Measurements from ENCODE around the gene MALAT1. TPM values are rescaled to one million over a fixed set of nuclear protein-coding genes. Genes with fewer than 3 reads are reported as not detected.
A peak's percentile ranks its signal among the peaks of the same experiment; 100 is the strongest.

Gene MALAT1
- total and polyA plus RNA-seq, 10 of the 15 experiments (the other 5 are each of a cell fraction or from before 2014, with no cell fraction given): 448 to 8,160 (median 2,019) TPM

DNA sequence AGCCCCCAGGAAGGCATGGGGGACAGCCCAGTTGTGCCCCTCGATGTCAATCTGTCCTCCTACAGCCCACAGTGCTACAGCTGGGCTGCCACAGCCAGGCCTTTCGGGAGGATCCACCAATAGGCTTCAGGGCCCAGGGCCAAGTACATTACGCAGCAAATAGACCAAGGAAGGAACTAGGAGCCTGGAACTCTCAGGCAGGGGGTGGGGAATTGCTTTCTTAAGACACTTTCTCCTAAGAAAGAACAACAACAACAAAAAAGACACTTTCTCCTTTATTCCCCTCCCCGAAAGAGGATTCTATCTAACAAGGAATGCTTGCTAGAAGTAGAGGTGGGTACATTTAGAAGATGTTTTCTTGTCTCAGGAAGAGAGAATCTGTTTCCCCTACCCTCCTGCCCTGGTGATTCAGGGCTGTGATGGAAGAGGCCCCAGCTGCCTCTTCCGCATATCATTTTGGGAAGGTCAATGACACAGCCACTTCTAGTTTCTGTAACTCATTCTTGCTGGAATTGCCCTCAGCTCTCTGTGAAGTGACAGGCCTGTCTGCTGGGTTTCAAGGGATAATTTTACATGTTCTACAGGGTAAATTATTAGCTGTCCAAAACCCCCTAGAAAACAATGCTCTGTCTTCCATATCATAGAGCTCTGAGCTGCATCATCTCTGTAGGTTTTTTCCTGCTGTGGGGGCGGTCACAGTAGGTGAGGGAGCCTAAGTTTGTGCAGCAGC lies 6.0 kb upstream of the MALAT1 start (continued):
- TF ChIP-seq, protein P1, sequence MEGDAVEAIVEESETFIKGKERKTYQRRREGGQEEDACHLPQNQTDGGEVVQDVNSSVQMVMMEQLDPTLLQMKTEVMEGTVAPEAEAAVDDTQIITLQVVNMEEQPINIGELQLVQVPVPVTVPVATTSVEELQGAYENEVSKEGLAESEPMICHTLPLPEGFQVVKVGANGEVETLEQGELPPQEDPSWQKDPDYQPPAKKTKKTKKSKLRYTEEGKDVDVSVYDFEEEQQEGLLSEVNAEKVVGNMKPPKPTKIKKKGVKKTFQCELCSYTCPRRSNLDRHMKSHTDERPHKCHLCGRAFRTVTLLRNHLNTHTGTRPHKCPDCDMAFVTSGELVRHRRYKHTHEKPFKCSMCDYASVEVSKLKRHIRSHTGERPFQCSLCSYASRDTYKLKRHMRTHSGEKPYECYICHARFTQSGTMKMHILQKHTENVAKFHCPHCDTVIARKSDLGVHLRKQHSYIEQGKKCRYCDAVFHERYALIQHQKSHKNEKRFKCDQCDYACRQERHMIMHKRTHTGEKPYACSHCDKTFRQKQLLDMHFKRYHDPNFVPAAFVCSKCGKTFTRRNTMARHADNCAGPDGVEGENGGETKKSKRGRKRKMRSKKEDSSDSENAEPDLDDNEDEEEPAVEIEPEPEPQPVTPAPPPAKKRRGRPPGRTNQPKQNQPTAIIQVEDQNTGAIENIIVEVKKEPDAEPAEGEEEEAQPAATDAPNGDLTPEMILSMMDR (IDR thresholded peaks at IDR 0.05 in 2 of 3, conservative IDR thresholded peaks at IDR 0.05 in 1 of 3; ENCODE audit: control insufficient read depth in 2 of 3, extremely low read depth in 1 of 3, insufficient read depth in 1 of 3, low read depth in 3 of 3, low read length in 3 of 3): no peak
- TF ChIP-seq, protein P2, sequence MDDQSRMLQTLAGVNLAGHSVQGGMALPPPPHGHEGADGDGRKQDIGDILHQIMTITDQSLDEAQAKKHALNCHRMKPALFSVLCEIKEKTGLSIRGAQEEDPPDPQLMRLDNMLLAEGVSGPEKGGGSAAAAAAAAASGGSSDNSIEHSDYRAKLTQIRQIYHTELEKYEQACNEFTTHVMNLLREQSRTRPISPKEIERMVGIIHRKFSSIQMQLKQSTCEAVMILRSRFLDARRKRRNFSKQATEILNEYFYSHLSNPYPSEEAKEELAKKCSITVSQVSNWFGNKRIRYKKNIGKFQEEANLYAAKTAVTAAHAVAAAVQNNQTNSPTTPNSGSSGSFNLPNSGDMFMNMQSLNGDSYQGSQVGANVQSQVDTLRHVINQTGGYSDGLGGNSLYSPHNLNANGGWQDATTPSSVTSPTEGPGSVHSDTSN (IDR thresholded peaks at IDR 0.05; ENCODE audit: insufficient replicate concordance, low read depth, low read length): peak; percentile 5
- TF ChIP-seq TBL1XR1 (IDR thresholded peaks at IDR 0.05; ENCODE audit: low read depth, low read length): no peak; the same call in 1 of the 2 replicates
- TF ChIP-seq TCF7 (IDR thresholded peaks at IDR 0.05; ENCODE audit: borderline replicate concordance): no peak; the same call in 1 of the 2 replicates
- TF ChIP-seq EZH2 (IDR thresholded peaks at IDR 0.05; ENCODE audit: borderline replicate concordance, control insufficient read depth, low read depth, low read length): no peak
- no peak for TF ChIP-seq JUND (IDR thresholded peaks at IDR 0.05; ENCODE audit: low read depth, low read length)
- no peak for TF ChIP-seq ZNF274 (IDR thresholded peaks at IDR 0.05; ENCODE audit: insufficient read depth, insufficient read length)
- TF ChIP-seq CHD2 (IDR thresholded peaks at IDR 0.05; ENCODE audit: borderline replicate concordance, low read depth, low read length): no peak
- peak; percentile 78 for TF ChIP-seq YY1 (IDR thresholded peaks at IDR 0.05; ENCODE audit: low read depth, low read length)
- TF ChIP-seq, protein P3, sequence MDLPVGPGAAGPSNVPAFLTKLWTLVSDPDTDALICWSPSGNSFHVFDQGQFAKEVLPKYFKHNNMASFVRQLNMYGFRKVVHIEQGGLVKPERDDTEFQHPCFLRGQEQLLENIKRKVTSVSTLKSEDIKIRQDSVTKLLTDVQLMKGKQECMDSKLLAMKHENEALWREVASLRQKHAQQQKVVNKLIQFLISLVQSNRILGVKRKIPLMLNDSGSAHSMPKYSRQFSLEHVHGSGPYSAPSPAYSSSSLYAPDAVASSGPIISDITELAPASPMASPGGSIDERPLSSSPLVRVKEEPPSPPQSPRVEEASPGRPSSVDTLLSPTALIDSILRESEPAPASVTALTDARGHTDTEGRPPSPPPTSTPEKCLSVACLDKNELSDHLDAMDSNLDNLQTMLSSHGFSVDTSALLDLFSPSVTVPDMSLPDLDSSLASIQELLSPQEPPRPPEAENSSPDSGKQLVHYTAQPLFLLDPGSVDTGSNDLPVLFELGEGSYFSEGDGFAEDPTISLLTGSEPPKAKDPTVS (IDR thresholded peaks at IDR 0.05; ENCODE audit: low read depth, low read length): no peak
- TF ChIP-seq CBX5 (IDR thresholded peaks at IDR 0.05; ENCODE audit: low read depth): no peak
- TF ChIP-seq MYB (IDR thresholded peaks at IDR 0.05; ENCODE audit: borderline replicate concordance, low read depth, low read length): no peak
- TF ChIP-seq STAT1 (conservative IDR thresholded peaks at IDR 0.05): no peak
- no peak for TF ChIP-seq CHD4 (IDR thresholded peaks at IDR 0.05)
- TF ChIP-seq FOS (IDR thresholded peaks at IDR 0.05; ENCODE audit: borderline replicate concordance, extremely low read depth, insufficient read length): no peak
- TF ChIP-seq IRF4 (IDR thresholded peaks at IDR 0.05; ENCODE audit: low read depth, low read length): no peak; the same call in 1 of the 2 replicates
- TF ChIP-seq SREBF1 (IDR thresholded peaks at IDR 0.05; ENCODE audit: low read length): no peak
- peak; percentile 57; the same call in 2 of the 3 replicates for TF ChIP-seq POU2F2 (IDR thresholded peaks at IDR 0.05; ENCODE audit: borderline replicate concordance, low read depth, low read length)
- no peak for TF ChIP-seq STAT3 (IDR thresholded peaks at IDR 0.05; ENCODE audit: low read depth, low read length)
- TF ChIP-seq RAD51 (IDR thresholded peaks at IDR 0.05): no peak
- TF ChIP-seq EP300 (IDR thresholded peaks at IDR 0.05; ENCODE audit: borderline replicate concordance in 1 of 2, control insufficient read depth in 1 of 2, low read depth in 2 of 2, low read length in 2 of 2): peak; percentile 47 to 50; a peak in 1 of 4 replicates
- TF ChIP-seq RELA (IDR thresholded peaks at IDR 0.05; ENCODE audit: borderline replicate concordance, partially characterized antibody): peak; percentile 58
- no peak for TF ChIP-seq MEF2B (IDR thresholded peaks at IDR 0.05; ENCODE audit: partially characterized antibody, poor library complexity, severe bottlenecking)
- TF ChIP-seq ZNF622 (IDR thresholded peaks at IDR 0.05): no peak
- TF ChIP-seq HCFC1 (IDR thresholded peaks at IDR 0.05; ENCODE audit: low read length): no peak

Data from GM12878 (cell line).